ENCODE measurements around the gene EBI3.

DNA sequence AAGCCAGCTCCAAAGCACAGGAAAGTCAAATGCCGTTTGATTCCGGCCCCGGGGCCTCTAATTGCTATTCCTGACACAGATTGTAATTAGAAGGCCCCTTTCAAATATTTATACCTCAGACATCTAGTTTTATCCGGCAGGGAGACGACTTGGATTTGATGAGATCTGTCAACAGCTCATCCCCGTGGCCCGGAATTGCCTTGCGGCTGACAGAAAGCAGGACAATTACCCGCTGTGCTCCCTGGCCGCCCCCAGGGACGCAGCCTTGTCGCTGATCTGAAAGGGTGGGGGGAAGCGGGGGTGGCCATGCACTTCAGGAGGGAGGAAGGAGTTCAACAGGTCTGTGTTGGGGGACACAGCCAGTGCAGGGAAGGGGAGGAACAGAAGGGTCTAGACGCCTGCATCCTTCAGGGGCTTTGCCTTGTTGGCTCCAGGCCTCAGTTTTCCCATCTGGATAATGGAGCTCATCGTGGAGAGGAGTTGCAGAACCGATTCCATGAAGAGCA is 47.9 kb downstream of the EBI3 start:
- TF ChIP-seq, protein P1, sequence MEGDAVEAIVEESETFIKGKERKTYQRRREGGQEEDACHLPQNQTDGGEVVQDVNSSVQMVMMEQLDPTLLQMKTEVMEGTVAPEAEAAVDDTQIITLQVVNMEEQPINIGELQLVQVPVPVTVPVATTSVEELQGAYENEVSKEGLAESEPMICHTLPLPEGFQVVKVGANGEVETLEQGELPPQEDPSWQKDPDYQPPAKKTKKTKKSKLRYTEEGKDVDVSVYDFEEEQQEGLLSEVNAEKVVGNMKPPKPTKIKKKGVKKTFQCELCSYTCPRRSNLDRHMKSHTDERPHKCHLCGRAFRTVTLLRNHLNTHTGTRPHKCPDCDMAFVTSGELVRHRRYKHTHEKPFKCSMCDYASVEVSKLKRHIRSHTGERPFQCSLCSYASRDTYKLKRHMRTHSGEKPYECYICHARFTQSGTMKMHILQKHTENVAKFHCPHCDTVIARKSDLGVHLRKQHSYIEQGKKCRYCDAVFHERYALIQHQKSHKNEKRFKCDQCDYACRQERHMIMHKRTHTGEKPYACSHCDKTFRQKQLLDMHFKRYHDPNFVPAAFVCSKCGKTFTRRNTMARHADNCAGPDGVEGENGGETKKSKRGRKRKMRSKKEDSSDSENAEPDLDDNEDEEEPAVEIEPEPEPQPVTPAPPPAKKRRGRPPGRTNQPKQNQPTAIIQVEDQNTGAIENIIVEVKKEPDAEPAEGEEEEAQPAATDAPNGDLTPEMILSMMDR (IDR thresholded peaks at IDR 0.05), result no peak
- TF ChIP-seq POLR2A (IDR thresholded peaks at IDR 0.05), result no peak

Measured in adrenal gland (tissue), 5 donors.